Heart right ventricle (tissue), 16 donors: ENCODE measurements around the gene ATG2A. TPM values are rescaled to one million over a fixed set of nuclear protein-coding genes. Genes with fewer than 3 reads are reported as not detected.

Source experiments
- ATAC-seq, 8 donors: fragments of 200-7000 bp; cut with Tn5 transposase; one replicate each; pipeline ENCODE4 v1.9.1; 2020; ENCODE audit warnings: mild to moderate bottlenecking in 8 of 8, moderate library complexity in 8 of 8, moderate number of reproducible peaks in 1 of 8
- DNase-seq, 2 donors: peaks; one replicate each; pipeline ENCODE4 v3.0.0-alpha.2; 2020
- H3K27ac ChIP-seq, 10 donors: fragments of 200-600 bp; sonication (generic) in 2 of 10; one replicate each; pipeline versions ENCODE4 v1.5.0 to v1.8.0; 2020 to 2022; ENCODE audit warnings: mild to moderate bottlenecking in 3 of 10
- H3K27me3 ChIP-seq, 7 donors: fragments of 200-600 bp; one replicate each; pipeline ENCODE4 v1.8.0; 2021 to 2022; ENCODE audit warnings: mild to moderate bottlenecking in 2 of 7
- H3K36me3 ChIP-seq, 9 donors: fragments of 200-600 bp; sonication (generic) in 1 of 9; one replicate each; pipeline versions ENCODE4 v1.5.0 to v1.8.0; 2020 to 2022; ENCODE audit warnings: mild to moderate bottlenecking in 2 of 9
- H3K4me1 ChIP-seq, 9 donors: fragments of 200-600 bp; sonication (generic) in 1 of 9; one replicate each; pipeline versions ENCODE4 v1.5.0 to v1.8.0; 2020 to 2022; ENCODE audit warnings: mild to moderate bottlenecking in 4 of 9
- H3K4me3 ChIP-seq, 10 donors: fragments of 200-600 bp; sonication (generic) in 2 of 10; one replicate each; pipeline versions ENCODE4 v1.5.0 to v1.8.0; 2020 to 2022; ENCODE audit warnings: mild to moderate bottlenecking in 7 of 10, moderate library complexity in 2 of 10
- H3K9me3 ChIP-seq, 11 donors: fragments of 200-600 bp in 10 of 11; sonication (generic) in 2 of 11; one replicate each; pipeline versions ENCODE4 v1.5.0 to v1.8.0; 2013 to 2022; ENCODE audit warnings: mild to moderate bottlenecking in 2 of 11, control low read depth in 1 of 11, moderate library complexity in 1 of 11
- WGBS, 2 donors: extraction: QIAGEN DNeasy Blood & Tissue Kit; methylation state at CpG; one replicate each; pipeline ENCODE4 v1.1.7; 2013; ENCODE audit warnings: inconsistent platforms in 1 of 2; 5-methylcytosine and 5-hydroxymethylcytosine counted together
- intact Hi-C, 10 donors: fragments of 100-400 bp; cut with DNase I; formaldehyde crosslinking; loops; one replicate each; pipeline versions ENCODE4 v1.11.1 to v1.14.2; 2022
- polyA plus RNA-seq, 2 donors: library from polyadenylated mRNA; stranded (reverse); fragments of 200-250 nt; gene quantifications; one replicate each; pipeline ENCODE4 v1.2.3, GENCODE V29; 2013
- total RNA-seq, 10 donors: library from RNA; stranded (reverse); fragmentation: NEBNext Ultra II Directional in 3 of 10; extraction: Animal tissue kit (Norgen Biotek cat#: 25700) in 3 of 10; gene quantifications; one replicate each; pipeline versions ENCODE4 v1.2.1 to v1.2.4, GENCODE V29; 2021 to 2023
- TF ChIP-seq, protein P1 (sequence below), 9 donors: fragments of 200-600 bp; sonication (generic) in 2 of 9; IDR thresholded peaks; one replicate each; pipeline versions ENCODE4 v1.5.0 to v1.8.0; 2021 to 2022; ENCODE audit warnings: antibody characterized with exemption in 9 of 9, mild to moderate bottlenecking in 5 of 9, moderate library complexity in 1 of 9
- donor health status: Arrhythmogenic right ventricular cardiomyopathy.
- donor health status: ischemic (EF 13 %, LVEDD 7.1; RV severe dilation, severe dysfunction).
- donor health status: healthy with polysubstance abuse.
- donor health status: DM: no; HTN: yes; CAD: no.
- donor health status: DM: no; HTN: no; CAD: no.
- donor health status: ischemic (EF 25% LVEDD 6.9; RV normal size, moderate dysfunction).
- donor health status: ischemic (EF 25% LVEDD 5.7; RV mildly dilated, moderate dysfunction).
- donor health status: healthy.
- donor health status: DM: yes; HTN: yes; CAD: no.
- donor health status: Ischemic cardiomyopathy.
- donor health status: ischemic (EF 35%, LVEDD 5.7; RV mildly dilated, moderate dysfunction).
- donor health status: nonischemic (EF 11% LVEDD 7.7; RV severe dilation, severe dysfunction).
- donor health status: DM: yes; HTN: yes; CAD: no.
- donor health status: PGD.
- donor health status: ischemic (EF 29% LVEDD 5.4; RV normal size, mild dysfunction).
- donor health status: nonischemic (EF 23%, LVEDD 6.1; RV moderate dilation, normal function).

ATG2A gene
- total and polyA plus RNA-seq, 12 donors: 12.4 to 18.6 (median 16.0) TPM

DNA sequence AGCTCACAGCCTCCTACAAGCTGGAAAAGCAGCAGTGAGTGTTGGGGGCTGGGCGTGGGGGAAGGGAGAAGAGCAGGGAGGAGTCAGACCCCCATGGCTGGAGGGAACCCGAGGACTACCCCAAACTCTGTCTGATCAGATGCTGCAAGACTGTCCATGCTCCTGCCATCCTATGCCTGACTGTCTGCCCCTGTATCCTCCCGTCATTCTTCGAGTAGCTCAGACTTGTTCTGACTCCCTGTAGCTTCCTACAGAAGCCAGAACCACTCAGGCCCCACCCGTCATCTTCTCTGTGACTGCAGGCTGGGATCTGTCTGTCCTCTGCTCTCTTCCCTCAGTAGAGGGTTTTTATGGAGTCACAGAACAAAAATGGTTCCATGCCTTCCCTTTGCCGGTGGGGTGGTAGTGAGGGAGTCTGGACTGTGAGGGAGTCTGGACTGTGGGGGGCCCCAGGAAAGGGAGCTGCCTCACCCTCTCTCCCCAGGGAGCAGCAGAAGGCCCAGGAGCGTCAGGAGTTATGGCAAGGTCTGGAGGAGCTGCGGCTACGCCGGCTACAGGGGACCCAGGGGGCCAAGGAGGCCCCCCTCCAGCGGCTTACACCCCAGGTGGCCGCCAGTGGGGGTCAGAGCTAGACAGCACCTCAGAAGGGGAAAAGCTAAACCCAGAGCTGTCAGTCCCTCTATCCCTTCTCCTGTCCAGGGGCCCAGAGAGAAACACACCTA lies 16.4 kb upstream of the ATG2A start:
- intact Hi-C loops: no loop called here

DNA sequence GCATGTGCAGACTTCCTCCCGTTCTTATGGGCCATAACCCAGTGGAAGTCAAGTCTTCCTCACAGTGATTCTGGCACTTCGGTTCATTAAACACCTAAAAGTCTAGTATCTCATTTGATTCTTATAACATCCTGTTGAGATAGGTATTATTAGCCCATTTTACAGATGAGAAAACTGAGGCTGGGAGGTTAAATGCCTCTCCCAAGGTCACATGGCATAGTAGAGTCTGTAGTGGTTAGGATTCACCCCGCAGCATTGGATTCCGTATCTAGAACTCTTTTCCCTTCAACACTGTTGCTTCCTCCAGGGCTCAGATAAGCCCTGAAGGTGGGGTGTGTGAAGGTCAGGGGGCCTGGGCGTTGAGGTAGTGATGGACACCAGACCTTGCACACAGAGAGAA lies 15.3 kb upstream of the ATG2A start:
- intact Hi-C loops: no loop called here
- Histone ChIP-seq H3K4me3 (no peak overlapping the region), H3K27me3 (no peaks in the 10 kb centered on the region), H3K9me3 (no peaks in the 10 kb centered on the region), H3K36me3 (peaks cover 0 to 81% (median 49%) of the 10 kb centered on the region in 9 donors), H3K4me1 (no peaks in the 10 kb centered on the region), H3K27ac (no peak overlapping the region)
- TF ChIP-seq, protein P1, sequence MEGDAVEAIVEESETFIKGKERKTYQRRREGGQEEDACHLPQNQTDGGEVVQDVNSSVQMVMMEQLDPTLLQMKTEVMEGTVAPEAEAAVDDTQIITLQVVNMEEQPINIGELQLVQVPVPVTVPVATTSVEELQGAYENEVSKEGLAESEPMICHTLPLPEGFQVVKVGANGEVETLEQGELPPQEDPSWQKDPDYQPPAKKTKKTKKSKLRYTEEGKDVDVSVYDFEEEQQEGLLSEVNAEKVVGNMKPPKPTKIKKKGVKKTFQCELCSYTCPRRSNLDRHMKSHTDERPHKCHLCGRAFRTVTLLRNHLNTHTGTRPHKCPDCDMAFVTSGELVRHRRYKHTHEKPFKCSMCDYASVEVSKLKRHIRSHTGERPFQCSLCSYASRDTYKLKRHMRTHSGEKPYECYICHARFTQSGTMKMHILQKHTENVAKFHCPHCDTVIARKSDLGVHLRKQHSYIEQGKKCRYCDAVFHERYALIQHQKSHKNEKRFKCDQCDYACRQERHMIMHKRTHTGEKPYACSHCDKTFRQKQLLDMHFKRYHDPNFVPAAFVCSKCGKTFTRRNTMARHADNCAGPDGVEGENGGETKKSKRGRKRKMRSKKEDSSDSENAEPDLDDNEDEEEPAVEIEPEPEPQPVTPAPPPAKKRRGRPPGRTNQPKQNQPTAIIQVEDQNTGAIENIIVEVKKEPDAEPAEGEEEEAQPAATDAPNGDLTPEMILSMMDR (IDR thresholded peaks at IDR 0.05): no peak
- ATAC-seq (no peak), DNase-seq (no peak)
- 87 to 89% methylated on average over 5 of the region's 5 CpGs for WGBS, 2 donors

More for the DNA sequence above, 16.4 kb upstream of the ATG2A start:
- ATAC-seq: peak in 2 of 8 donors; percentile 18 to 25
- TF ChIP-seq, protein P1 (IDR thresholded peaks at IDR 0.05): no peak
- no peak overlapping the region for H3K4me3 ChIP-seq
- H3K36me3 ChIP-seq: peaks cover 0 to 71% (median 45%) of the 10 kb centered on the region in 9 donors
- H3K27me3 ChIP-seq: no peaks in the 10 kb centered on the region
- H3K27ac ChIP-seq: no peak overlapping the region
- no peaks in the 10 kb centered on the region for H3K4me1 ChIP-seq
- DNase-seq: no peak
- no peaks in the 10 kb centered on the region for H3K9me3 ChIP-seq
- WGBS, 2 donors: 85 to 92% methylated on average over 12 of the region's 12 CpGs

DNA sequence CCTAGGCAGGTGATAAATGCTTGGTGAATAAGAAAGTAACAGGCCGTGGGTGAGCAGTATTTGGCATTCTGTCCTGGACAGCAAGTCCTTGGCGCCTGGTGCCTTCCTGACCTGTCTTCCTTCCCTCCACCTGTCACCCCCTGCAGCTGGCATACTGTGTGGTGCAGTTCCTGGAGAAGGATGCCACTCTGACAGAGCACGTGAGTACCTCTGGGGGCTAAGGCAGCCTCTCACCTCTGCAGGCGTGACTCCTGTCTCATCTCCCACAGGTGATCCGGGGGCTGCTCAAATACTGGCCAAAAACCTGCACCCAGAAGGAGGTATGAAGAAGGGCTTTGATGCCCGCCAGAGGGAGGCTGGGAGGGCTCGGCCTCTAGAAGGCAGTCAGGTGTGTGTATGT lies 14.3 kb upstream of the ATG2A start:
- Histone ChIP-seq H3K36me3 (peaks cover 0 to 91% (median 49%) of the 10 kb centered on the region in 9 donors), H3K4me1 (peaks cover 0 to 8% (median 3%) of the 10 kb centered on the region in 9 donors), H3K4me3 (no peak overlapping the region), H3K27me3 (no peaks in the 10 kb centered on the region), H3K9me3 (no peaks in the 10 kb centered on the region), H3K27ac (no peak overlapping the region)
- intact Hi-C loops: no loop called here
- DNase-seq (no peak), ATAC-seq (no peak)
- TF ChIP-seq, protein P1 (IDR thresholded peaks at IDR 0.05): no peak
- 94 to 97% methylated on average over 7 of the region's 7 CpGs for WGBS, 2 donors

DNA sequence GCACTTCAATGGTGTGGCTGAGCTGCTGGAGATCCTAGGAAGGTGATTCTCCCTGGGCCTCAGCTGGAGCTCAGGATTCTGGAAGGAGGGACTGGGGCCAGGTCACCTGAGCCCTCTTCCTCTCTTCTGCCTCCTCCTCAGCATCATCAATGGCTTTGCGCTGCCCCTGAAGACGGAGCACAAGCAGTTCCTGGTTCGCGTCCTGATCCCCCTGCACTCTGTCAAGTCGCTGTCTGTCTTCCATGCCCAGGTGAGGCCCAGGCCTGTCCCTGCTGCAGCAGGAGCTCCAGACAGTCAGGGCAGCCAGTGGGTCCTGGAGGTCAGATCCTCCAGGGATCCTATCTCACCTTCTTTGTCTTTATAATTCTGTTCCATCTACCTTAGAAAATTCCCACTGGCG lies 13.3 kb upstream of the ATG2A start:
- H3K4me1 ChIP-seq: peaks cover 5 to 17% (median 13%) of the 10 kb centered on the region in 9 donors
- ATAC-seq (no peak), DNase-seq (no peak)
- no peak overlapping the region for H3K27ac ChIP-seq
- H3K9me3 ChIP-seq: no peaks in the 10 kb centered on the region
- H3K27me3 ChIP-seq: no peaks in the 10 kb centered on the region
- H3K4me3 ChIP-seq: no peak overlapping the region
- intact Hi-C loops: no loop called here
- WGBS, 2 donors: 94 to 96% methylated on average over 6 of the region's 6 CpGs
- TF ChIP-seq, protein P1 (IDR thresholded peaks at IDR 0.05): no peak
- H3K36me3 ChIP-seq: peaks cover 0 to 89% (median 49%) of the 10 kb centered on the region in 9 donors
